ENCODE measurements around the gene PDE8B. TPM values are rescaled to one million over a fixed set of nuclear protein-coding genes. Genes with fewer than 3 reads are reported as not detected.
A peak's percentile ranks its signal among the peaks of the same experiment; 100 is the strongest.

Gene PDE8B
- total and polyA plus RNA-seq, 8 donors: 2.9 to 11.9 (median 6.9) TPM

DNA sequence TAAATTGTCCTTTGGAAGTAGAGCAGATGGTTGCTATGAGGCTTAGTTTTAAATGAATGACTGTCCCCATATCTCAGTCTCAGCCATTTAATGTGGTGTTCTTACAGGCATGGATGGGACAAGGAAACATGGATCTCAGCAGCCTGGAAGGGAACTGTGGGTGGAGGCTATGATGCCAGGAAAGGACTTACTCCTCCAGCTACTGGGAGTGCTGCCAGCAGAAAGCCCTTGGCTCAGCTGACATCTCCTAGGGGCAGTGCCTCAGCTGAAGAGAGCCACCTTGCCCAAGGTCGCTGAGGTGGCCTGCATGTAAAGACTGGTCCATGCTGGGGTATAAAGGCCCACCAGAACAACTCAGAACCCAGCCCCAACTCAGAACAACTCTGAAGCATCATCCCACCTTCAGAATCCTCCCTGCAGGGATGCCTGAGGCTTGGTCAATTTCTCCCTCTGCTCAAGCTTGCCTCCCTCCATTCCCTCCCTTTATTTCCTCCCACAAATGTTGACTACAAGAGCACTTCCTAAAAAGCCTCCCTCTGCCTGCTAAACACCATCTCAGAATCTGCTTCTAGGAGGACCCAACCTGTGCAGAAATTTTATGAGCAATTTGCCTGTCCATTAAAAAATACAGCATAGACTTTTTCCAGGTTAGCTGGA, 1.8 kb upstream of the PDE8B start:
- FAIRE-seq (no peak), DNase-seq (no peak), ATAC-seq (peak in 1 of 4 donors; percentile 23)
- Histone ChIP-seq H3K27me3 (peaks cover 0 to 4% (median 0%) of the 10 kb centered on the region in 4 donors), H3K36me3 (no peaks in the 10 kb centered on the region), H3K4me1 (no peaks in the 10 kb centered on the region), H3K27ac (no peak overlapping the region), H3K9me3 (no peaks in the 10 kb centered on the region), H3K4me3 (no peak overlapping the region)
- intact Hi-C loops (cut with DNase I): no loop called here
- WGBS, 2 donors: 82 to 86% methylated on average over 1 of the region's 1 CpG
- TF ChIP-seq, protein P1, sequence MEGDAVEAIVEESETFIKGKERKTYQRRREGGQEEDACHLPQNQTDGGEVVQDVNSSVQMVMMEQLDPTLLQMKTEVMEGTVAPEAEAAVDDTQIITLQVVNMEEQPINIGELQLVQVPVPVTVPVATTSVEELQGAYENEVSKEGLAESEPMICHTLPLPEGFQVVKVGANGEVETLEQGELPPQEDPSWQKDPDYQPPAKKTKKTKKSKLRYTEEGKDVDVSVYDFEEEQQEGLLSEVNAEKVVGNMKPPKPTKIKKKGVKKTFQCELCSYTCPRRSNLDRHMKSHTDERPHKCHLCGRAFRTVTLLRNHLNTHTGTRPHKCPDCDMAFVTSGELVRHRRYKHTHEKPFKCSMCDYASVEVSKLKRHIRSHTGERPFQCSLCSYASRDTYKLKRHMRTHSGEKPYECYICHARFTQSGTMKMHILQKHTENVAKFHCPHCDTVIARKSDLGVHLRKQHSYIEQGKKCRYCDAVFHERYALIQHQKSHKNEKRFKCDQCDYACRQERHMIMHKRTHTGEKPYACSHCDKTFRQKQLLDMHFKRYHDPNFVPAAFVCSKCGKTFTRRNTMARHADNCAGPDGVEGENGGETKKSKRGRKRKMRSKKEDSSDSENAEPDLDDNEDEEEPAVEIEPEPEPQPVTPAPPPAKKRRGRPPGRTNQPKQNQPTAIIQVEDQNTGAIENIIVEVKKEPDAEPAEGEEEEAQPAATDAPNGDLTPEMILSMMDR (IDR thresholded peaks at IDR 0.05): no peak

DNA sequence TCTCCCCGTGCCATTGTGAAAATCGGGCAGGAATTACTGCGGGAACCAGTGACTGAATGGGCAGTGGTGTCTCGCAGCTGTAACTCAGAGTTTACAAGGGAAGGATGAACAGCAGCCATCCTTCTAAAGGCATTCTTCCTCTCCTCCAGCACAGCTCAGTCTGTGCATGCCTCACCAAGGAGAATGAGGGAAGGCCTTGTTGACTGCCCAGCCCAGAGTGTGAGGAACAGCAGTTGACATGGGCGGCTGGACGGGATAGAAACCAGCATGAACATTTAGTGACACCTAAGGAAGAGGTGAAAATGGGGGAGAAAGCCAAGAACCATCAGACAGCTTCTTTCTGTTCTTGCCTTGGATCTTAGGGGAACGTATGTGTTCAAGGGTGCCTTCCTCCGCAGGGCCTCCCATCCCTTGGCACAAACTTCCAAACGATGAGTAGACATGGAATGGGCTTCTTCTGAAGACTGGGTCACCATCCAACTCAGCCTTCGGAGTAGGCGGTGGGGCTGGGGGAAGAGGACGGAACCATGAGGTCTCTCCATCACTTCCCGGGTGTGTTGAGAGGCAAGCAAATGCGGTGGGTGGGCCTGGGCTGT, 887 bp upstream of the PDE8B start:
- intact Hi-C loops (cut with DNase I): no loop called here
- TF ChIP-seq, protein P1 (IDR thresholded peaks at IDR 0.05): no peak
- WGBS, 2 donors: 83 to 86% methylated on average over 14 of the region's 14 CpGs
- no peak for ATAC-seq
- DNase-seq: no peak
- H3K9me3 ChIP-seq: no peaks in the 10 kb centered on the region
- no peak overlapping the region for H3K27ac ChIP-seq
- H3K4me1 ChIP-seq: no peaks in the 10 kb centered on the region
- peaks cover 0 to 7% (median 0%) of the 10 kb centered on the region in 4 donors for H3K27me3 ChIP-seq
- H3K36me3 ChIP-seq: no peaks in the 10 kb centered on the region
- peak overlapping the region in 2 of 4 donors; percentile 51 to 63 for H3K4me3 ChIP-seq
- FAIRE-seq: no peak

GRCh38 chr5:77210964-77211690, 647 bp downstream of the PDE8B start:
- intact Hi-C loops (cut with DNase I): no loop called here
- peak overlapping the region; percentile 31 to 63 (median 48) for H3K4me3 ChIP-seq
- TF ChIP-seq, protein P1 (IDR thresholded peaks at IDR 0.05): no peak
- FAIRE-seq: no peak
- no peaks in the 10 kb centered on the region for H3K36me3 ChIP-seq
- H3K27me3 ChIP-seq: peaks cover 0 to 7% (median 0%) of the 10 kb centered on the region in 4 donors
- DNase-seq: peak in 3 of 6 donors; percentile 21 to 68 (median 65)
- H3K27ac ChIP-seq: no peak overlapping the region
- no peaks in the 10 kb centered on the region for H3K9me3 ChIP-seq
- WGBS, 2 donors: 2 to 3% methylated on average over 55 to 61 of the region's 61 CpGs
- ATAC-seq: peak; percentile 49 to 80 (median 70)
- H3K4me1 ChIP-seq: no peaks in the 10 kb centered on the region

GRCh38 chr5:77211691-77212047, 1.2 kb downstream of the PDE8B start:
- peak overlapping the region in 3 of 4 donors; percentile 31 to 63 (median 51) for H3K4me3 ChIP-seq
- no peak for DNase-seq
- intact Hi-C loops (cut with DNase I): no loop called here
- WGBS, 2 donors: 25 to 35% methylated on average over 10 of the region's 10 CpGs
- peak in 3 of 4 donors; percentile 17 to 28 (median 18) for ATAC-seq
- no peaks in the 10 kb centered on the region for H3K36me3 ChIP-seq
- no peak overlapping the region for H3K27ac ChIP-seq
- no peak for FAIRE-seq
- H3K9me3 ChIP-seq: no peaks in the 10 kb centered on the region
- H3K4me1 ChIP-seq: no peaks in the 10 kb centered on the region
- H3K27me3 ChIP-seq: peaks cover 0 to 7% (median 0%) of the 10 kb centered on the region in 4 donors
- TF ChIP-seq, protein P1 (IDR thresholded peaks at IDR 0.05): no peak

Measured in pancreas (tissue), 10 donors.